GM21723 (cell line): ENCODE measurements around the gene XYLT1.

Source experiments
- ATAC-seq: cut with Tn5 transposase; IDR thresholded peaks from one replicate; pipeline ENCODE4 v1.9.1; 2021; ENCODE audit warnings: mild to moderate bottlenecking, moderate library complexity; ENCODE audit not compliant: unreplicated experiment

Gene XYLT1

DNA sequence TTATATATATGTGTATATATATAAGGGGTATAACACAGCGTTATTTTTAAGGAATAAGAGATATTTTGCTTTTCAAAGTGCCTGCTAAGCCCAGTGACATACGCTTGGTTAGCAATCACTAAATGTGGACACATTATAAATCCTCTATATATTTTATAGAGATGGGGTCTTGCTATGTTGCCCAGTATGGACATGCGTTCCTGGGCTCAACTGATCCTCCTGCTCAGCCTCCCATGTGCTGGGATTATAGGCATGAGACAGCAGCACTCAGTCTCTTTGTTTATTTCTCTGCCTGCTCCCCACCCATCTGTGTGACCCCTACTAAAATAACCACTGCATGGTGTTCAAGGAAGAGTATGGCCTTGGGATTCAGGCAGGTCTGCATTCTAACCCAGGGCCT lies 63.4 kb downstream of the XYLT1 start:
- ATAC-seq = no peak

DNA sequence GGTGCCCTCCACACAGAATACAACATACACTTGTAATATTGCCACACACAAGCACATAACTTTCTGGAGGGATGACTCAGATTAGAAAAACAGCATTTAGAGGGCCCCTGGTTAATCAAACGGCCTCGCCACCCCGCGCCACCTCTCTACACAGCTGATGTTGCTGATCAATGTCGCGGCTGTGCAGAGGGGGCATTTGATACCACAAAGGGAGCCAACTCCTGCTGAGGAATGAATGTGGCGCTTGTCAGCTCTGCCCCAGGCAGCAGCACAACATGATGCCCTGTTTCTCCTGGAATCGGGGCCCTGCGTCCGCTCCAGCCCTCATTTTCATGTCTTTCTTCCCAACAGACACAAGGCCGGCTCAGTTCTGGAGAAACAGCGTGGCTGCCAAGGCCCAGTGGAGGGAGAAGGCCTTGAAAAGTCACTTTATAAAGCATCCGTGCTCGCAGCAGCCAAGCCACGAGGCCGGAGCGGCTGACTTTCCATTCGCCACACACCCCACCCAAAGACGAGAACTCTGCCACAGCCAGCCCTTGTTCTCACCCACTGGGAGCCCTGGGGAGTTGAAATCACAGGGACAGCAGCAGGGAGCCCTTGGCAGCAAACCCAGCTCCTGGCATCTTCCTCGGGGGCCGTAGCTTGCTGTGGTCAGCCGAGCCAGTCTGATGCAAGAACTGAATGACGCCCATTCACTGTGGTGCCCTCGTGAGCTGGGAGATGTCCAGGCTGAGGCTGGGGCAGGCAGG lies 65.6 kb downstream of the XYLT1 start:
- ATAC-seq = no peak

DNA sequence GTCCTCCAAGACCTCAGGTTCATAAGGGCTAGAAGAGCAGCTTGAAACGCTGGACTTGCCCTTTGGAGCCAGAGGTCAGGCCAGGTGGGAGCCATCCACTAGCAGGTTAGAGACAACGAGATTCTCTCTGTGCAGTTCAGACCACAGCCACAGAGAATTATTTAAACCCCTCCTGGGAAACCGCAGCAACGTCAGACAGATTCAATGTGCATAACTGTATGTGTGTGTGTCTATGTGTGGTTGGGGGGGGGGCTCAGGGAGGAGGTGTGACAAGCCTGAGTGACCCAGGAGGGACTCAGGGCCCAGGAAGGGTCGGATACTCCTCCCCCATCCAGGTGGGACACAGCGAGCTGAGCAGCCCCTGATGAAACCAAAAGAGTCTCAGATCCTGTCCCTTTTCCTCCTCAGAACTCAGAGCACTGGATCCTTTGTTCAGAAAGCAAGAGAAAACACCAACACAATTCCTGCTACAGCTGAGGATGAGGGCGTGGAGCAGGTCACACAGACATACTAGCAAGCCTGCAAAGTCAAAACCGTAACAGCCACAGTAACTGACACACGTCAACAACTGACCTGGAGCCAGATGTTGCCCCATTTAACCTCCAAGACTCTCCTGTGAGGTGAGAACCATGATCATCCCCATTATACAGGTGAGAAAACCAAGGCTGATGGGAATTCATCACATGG lies 66.8 kb downstream of the XYLT1 start:
- ATAC-seq = no peak

DNA sequence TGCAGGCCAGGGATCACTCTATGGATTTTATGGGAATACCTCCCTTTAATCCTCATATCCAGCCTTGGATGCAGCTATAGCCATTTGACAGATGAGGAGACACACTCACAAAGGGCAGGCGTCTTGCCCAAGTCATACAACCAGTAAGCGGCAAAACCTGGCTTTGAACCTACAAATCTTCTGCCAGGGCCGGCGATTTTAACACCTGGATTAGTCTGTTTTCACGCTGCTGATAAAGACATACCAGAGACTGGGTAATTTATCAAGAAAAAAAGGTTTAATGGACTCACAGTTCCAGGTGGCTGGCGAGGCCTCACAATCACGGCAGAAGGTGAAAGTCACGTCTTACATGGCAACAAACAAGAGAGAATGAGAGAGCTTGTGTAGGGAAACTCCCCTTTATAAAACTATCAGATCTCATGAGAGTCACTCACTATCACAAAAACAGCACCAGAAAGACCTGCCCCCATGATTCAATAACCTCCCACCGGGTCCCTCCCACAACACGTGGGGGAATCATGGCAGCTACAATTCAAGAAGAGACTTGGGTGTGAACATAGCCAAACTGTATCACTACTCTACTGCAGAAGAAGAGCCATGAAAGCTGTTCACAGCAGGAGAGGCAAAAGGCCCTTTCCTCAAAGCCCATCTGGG lies 67.5 kb downstream of the XYLT1 start:
- no peak for ATAC-seq

DNA sequence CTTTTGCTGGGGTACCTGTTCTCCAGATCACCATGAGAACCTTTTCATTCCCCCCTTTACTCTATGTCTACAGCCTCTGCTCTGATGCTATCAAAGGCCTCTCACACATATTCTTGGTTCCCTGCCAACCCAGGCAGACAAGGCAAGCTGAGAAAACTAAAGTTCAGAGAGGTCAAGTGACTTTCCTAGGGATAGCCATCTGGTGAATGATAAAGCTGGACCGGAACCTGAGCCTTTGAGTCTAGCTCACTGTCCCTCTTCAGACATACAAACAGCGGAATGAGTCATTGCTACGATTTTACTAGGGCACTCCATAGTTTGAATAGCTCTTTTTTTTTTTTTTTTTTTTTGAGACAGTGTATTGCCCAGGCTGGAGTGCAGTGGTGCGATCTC lies 73.3 kb downstream of the XYLT1 start:
- ATAC-seq = no peak

DNA sequence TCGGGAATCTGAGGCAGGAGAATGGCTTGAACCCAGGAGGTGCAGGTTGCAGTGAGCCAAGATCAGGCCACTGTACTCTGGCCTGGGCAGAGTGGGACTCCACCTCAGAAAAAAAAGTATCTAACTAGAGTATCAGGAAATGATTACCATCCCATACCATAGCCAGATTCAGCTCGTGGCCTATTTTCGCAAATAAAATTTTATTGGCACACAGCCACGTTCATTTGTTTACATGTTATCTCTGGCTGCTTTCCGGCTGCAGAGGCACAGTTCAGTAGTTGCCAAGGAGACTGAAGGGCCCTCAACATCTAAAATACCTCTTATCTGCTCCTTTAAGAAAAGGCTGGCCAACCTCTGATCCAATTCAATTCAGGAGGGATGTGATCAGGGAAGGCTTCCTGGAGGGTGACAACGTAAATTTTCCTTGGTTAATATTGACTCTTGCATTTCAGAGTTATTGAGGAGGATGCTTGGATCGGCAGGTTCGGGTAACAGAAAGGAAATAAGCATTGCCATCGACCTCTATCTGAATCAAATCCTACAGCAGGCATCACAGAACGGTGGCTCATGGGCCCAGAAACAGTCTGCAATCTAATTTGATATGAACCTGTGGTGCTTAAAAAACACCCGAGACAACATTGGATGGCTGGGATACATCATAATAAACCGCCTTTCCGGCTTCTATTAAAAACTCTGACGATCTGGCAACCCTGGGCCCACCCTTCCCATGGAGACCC lies 73.8 kb downstream of the XYLT1 start:
- ATAC-seq = no peak

DNA sequence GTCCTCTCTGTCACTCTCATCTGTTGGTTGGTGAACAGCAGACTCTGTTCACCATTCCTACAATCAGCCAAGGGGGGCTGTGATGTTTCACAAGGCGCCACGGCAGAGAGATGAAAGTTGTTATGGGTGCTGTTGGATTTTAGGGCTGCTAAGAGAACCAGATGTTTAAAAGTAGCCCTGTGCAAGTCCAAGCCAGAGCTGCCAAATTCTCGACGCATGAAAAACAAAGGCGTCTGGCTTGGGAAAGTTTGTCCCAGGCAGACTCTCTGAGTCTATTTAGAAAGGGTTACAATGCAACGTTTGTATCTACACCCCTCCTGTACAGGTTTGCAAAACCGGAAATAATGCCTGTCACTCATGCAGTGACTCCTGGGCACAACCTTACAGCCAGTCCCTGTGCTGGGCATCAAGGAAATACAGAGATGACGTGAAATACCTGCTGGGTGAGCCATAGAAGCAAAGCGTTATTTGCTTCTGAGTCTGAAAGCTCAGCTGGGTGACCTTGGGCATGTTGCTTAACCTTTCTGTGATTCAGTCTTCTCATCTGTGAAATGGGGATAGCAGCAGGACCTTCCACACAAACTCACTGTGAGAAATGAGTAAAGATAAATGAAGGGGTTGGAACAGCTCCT lies 74.8 kb downstream of the XYLT1 start:
- ATAC-seq = no peak

DNA sequence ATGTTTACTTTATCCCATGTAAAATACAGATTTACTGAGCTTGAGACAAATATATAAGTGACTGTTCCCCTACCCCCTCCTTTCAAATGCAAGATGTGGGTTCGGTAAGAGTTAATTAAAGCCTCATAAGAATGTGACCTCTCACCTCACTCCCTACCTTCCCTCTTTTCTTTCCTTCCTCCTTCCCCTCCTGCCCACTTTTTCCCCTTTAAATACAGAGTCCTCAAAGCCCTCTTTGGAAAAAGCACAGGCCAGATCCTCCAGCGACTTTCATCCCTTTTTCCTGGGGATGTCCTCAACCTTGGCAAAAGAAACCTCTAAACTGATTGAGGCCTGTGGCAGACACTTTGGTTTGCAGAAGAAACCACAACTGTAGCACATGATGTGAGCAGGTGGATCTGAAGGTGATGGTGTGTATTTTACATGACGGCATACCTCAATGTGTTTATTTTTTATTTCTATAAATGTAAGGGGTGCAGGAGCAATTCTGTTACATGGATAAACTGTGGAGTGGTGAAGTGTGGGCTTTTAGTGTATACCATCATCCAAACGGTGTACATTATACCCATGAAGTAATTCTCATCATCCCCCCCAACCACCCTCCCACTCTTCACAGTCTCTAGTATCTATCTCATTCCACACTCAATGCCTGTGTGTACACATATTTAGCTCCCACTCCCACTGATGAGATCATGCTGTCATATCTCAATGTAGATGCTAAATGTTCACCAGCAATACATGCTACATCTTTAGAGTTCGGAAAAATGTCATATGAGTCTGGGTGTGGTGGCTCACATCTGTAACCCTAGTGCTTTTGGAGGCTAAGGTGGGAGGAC lies 77.7 kb downstream of the XYLT1 start:
- ATAC-seq = no peak

DNA sequence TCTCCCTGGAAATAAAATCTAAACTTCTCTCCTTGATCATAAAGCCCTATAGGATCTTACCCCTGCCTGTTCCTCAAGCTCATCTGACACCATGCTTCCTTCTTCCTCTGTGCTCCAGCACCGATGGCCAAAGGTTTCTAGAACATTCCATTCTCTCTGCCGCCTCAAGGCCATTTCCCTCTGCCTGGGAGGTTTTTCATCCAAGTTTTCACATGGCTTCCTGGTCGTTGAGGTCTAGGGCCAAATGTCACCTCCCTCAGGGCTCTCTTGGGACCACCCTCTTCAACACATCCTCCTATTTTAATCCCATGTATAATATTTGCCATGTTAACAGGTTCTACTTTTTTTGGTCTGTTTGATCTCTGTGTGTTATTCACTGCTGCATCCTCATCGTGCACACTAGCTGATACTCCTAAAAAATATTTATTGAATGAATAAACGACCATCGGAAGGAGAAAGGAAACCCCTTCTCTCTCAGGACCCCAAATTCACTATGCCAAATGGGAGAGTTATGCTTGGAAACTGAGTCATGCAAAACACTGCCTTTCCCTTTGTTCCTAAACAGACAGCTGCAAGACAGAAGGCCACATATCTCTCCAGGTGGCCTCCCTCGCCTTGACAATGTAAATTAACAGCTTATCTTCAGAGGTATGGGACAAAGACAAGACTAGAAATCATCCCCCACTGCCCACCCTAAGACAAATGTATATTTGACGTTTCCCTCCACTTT lies 78.5 kb downstream of the XYLT1 start:
- ATAC-seq = no peak

DNA sequence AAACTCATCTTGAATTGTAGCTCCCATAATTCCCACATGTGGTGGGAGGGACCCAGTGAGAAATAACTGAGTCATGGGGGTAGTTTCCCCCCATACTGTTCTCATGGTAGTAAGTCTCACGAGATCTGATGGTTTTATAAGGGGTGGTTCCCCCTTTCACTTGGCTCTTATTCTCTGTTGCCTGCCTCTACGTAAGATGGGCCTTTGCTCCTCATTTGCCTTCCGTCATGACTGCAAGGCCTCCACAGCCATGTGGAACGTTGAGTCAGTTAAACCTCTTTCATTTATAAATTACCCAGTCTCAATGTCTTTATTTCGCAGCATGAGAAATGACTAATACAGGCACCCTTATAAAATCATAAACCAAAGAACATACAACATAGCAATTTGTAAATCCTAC lies 79.0 kb downstream of the XYLT1 start:
- ATAC-seq = no peak

DNA sequence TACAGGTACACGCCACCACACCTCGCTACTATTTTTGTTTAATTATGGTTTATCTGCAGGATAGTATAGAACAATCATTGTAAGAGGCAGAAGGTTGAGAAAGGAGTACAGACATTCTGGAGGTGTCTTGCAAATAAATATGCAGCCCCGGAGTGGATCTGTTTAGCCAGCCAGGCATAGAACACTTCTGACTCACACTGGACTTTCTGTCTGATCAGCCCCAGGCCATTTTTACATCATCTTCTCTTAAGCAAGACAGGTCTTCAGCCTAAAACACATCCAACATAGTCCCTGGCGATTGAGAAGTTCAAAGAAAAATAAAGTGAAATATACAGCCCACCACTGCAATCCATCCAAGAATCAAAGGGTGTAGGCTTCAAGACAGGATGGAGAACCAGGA lies 81.4 kb downstream of the XYLT1 start:
- ATAC-seq = no peak

DNA sequence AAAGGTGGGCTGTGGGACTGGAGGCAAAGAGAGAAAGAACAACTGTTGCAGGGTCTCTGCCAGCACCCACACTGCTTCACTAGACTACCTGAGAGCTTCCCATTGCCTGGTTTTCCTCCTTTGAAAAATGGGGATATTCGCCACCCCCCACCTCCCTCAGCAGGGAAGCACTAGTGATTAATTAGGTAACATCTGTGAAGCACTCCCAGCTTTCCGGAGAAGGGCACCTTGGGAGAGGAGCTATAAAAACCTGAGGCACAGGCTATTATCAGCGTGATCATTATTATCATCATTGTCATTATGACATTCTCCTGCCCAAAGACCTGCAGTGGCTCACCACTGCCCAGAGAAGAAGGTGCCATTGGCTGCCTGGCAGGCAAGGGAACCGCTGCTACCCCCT lies 83.5 kb downstream of the XYLT1 start:
- ATAC-seq = no peak

DNA sequence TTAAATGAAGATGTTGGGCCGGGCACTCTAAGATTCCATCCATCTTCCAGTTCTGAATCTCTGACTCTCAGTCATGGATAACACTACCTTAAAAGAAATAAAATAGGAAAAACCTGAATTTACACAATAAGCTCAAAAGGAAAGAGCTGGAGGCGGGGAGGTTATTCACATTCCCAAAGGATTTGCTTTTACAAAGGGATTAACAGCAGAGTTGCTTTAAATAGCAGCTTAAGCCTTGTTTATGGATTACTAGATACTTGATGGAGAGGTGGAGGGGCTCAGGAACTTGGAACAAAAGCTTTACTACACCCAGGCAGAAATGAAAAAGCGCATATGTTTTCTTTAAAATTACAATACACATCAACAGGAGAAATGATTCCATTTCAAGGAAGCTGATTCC lies 84.5 kb downstream of the XYLT1 start:
- no peak for ATAC-seq

DNA sequence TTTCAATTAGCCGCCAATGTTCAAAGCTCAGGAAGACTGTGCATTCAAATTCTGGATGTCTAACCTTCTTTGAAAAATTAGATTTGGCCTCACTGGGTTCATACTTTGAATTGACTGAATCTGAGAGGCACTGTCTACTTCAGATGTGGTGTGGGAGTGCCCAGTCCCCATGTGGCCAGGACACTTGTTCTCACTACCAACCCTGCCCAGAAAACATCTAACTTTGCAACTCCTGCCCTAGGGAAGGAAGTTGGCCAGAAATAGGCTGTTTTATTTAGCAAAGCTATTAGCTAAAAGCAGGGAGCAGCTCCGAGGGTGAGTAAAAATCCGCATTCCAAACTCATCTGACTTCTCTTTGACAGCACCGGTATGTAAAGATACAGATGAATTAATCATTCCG lies 86.3 kb downstream of the XYLT1 start:
- ATAC-seq = no peak

DNA sequence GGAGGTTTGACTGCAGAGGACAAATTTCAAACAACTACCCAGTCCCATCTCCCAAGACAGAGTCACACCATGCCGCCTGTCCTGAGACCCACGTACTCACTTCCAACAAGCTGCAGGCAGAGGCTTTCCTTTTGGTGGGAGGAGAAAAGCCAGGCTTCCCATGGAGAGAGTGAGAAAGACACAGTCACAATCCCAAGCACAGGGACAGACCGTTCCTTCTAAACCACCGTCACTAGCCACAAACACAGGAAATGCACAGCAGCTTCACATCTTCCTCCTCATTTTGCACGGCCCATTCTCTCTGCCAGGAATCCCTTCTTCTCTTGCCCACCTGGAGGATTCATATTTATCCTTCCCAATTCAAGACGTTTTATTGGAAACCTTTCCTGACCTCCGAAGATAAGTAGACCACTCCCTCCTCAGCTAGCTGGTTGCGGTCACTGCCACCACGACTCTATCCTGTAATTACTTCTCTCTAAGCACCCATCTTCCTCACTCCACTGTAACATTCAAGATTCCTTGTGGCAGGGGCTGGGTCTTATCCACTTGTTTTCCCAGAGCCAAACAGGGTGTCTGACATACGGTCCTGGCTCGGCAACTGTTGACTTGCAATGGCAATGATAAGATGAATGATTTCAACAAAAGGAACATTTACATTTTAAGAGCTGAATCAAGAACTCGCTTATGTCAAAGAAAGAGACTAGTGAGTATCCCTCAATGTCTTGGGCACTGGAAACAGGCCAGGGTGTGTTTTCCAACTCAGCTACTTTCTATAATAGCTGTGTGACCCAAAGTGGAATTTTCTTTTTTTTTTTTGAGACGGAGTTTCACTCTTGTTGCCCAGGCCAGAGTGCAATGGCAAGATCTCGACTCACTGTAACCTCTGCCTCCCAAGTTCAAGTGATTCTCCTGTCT lies 87.6 kb downstream of the XYLT1 start:
- no peak for ATAC-seq

DNA sequence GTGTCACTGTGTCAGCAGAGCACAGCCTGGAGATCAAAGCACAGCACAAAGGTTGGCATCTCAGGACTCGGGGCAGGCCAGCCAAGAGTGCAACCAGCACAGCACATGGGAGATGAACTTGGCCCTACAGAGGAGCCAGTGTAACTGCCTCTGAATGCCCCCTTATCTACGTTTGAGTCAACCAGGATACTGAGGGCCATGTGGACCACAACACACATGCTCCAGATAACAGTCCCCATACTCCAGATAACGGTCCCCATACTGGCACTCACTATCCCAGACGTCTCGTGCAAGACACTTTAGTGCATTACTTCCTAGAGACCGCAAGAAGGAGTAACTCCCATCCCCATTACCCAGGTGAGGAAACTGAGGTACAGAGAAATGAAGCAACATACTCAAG lies 88.2 kb downstream of the XYLT1 start:
- ATAC-seq = no peak

DNA sequence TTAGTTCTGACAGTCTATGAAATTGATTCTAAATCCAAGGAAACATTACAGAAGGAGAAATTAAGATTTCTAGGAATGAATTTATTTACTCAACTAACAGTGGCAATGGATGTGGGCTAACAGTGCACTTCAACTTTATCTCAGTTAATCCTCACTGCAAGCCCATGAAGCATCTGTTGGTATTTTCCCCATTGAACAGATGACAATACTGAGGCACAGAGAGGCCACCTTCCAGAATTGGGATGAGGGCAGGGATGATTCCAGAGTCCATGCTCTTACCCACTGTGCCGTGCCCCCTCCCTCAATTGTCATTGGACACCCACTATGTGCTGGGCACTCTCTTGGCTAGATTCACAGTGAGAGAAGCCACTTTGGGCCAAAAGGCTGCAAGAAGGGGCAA lies 89.0 kb downstream of the XYLT1 start:
- no peak for ATAC-seq

DNA sequence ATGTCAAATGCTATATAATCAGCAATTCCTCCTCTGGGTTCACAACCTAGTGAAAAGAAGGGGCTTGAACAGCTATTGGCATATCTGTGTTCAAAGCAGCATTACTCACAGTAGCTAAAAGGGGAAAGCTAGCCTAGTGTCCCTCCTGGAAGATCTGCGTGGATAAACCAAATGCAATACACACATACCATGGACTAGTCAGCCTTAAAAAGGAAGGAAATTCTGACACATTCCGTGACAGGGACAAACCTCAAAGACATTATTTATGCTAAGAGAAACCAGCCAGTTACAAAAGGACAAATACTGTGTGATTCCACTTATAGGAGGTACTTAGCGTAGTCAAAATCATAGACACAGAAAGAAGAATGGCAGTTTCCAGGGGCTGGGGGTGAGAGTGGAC lies 90.1 kb downstream of the XYLT1 start:
- no peak for ATAC-seq
